ENCODE data around the gene ANKRD13B.
"Not testable (repeated sequence)": the region's sequence is repeated elsewhere in the genome, so short reads cannot be mapped to it uniquely, and the experiment has no call there.

Gene ANKRD13B

DNA sequence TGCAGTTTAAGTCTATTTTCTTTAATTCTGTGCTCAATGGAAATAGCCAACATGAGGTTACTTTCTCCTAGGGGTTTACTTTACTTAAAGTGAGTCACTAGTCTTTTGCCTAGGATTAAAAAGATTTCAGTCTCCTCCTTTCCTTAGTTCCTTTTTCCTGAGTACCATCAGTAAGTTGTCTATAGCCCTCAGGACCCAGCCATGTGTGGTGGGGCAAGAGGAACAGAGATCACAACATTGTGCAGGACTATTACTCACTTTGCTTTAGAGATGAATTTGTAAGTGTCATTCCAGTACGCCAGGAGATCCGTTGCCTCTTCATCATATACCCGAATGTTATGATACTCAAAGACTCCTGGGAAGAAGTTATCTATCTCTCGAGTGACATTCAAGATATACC lies 57.5 kb downstream of the ANKRD13B start:
- DNase-seq = no peak

DNA sequence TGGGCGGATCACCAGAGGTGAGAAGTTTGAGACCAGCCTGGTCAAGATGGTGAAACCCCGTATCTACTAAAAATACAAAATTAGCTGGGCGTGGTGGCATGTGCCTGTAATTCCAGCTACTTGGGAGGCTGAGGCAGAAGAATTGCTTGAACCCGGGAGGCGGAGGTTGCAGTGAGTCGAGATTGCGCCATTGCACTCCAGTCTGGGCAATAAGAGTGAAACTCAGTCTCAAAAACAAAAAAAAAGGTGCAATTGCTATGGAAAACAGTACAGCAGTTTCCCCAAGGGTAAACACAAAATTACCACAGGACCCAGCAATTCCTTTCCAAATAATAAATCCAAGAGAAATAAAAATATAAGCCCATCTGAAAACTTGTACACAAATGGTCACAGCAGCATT lies 59.0 kb downstream of the ANKRD13B start:
- DNase-seq = not testable (repeated sequence)

DNA sequence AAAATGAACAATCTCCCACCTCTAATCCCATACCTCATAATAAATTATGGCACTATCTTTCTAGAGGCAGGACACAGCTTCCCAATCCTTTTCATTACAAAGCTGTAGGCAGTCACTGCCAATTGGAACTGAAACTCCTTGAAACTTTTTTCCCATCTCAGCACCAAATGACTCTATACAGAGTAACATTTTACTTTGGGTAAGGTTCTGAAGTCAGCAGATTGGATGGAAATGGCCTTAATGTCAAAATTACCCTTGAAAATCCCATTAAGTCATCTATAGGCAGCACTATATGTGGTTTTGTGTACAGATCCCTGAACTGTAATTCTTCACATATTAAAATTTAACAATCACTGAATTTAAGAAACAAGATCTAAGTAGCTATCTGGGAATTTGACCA lies 60.0 kb downstream of the ANKRD13B start:
- DNase-seq = no peak

DNA sequence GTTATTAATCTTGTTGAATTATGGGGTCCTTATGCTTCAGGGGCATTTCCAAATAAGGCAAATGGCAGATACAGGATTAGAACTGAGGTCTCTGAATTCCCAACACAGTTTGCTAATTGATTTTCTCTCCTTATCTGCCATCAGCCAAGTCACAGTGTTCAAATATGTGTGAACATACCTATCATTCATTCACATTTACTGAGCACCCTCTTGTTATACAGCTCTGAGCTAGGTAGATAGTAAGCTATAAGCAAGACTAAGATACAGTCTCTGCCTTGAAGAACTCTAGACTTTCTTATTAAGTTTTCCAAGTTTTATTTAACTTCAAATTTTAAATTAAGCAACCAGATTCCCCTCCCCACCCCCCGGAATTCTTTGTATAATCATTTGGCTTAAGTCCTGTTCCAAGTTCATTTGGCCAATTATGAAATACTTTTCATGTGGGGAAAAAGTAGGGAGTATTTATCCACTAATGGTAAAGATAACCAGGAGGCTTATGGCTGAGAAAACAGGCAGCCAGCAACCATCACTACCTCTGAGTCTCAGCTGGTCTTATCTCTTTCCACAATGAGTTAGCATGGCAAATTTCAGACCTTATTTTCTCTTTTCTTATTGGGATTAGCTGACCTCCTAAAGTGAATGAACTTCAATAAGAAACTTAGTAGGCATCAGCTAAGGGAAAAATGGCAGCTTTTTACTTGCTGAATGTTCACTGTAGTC lies 61.2 kb downstream of the ANKRD13B start:
- DNase-seq = no peak

DNA sequence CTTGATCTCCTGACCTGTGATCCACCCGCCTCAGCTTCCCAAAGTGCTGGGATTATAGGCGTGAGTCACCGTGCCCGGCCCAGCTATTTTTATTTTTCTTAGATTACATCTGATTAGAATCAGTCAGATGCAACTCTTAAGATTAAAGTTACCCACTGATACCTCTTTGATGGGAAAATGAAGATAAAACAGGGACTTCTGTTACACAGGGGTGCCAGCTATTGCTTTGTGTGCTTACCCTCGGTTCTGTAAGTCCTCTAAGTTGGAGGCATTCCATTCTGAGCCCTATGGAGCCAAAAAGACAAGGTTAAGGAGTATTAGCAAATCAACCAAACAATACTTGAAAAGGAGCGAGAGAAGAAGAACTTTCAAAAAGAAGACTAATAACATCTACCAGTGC lies 62.4 kb downstream of the ANKRD13B start:
- no peak for DNase-seq

DNA sequence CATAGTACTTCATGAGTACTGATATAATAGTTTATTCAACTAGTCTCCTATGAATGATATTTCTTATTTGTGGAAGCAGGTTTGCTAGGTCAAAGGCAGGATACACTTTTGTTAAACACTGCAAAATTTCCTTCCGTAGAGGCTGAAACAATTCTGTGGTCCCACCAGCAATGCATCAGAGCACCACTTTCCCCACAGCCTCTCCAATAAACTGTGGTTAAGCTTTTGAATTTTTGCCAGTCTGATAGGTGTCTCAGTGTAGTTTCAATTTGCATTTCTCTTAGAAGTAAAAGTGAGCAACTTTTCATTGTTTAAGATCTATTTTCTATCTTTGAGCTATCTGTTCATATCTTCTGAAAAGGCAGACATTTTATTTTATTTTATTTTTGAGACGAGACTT lies 66.2 kb downstream of the ANKRD13B start:
- DNase-seq = no peak

DNA sequence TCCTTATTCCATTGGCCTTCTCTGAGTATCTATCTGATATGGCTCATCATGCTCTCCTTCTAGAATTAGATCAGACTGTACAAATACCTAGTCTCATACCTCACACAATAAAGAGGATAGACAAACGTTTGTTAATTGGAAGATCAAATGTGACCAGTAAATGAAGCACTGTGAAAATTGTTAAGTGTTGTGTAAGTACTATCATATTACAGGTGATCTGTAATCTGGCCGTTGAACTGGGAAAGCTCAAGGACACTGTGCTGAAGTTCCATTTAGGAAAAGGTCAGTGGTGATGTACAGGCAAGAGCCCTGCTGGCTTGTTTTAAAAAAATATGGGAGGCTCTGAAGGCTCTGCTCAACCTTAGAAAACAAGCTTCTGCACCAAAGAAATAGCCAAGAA lies 68.3 kb downstream of the ANKRD13B start:
- DNase-seq = no peak

DNA sequence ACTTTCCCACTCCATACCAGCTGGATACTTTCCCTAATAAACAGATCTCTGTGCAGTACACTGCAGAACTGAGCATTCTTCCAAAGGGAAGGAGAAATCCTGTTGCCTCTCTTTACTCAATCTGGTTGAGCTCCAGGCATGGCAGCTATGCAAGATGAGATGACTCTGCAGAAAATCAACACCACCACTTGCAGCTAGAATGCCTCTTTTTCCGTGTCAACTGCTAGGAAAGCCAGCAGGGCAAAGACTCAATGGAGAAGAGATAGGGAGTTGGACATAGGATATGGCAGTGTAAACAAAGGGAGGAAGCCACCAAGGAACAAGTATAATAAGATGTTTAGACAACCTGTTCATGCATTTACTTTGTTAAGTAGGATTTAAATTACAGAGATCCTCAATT lies 70.2 kb downstream of the ANKRD13B start:
- DNase-seq = no peak
